Measurements from ENCODE around the gene FBXL13.
"Not testable (repeated sequence)": the region's sequence is repeated elsewhere in the genome, so short reads cannot be mapped to it uniquely, and the experiment has no call there.

- TF ChIP-seq EP300, POLR2AphosphoS5 (IDR thresholded peaks at IDR 0.05): not testable (repeated sequence)
These were observed 311.2 kb downstream of the FBXL13 start for GRCh38 chr7:102763295-102763905.
